Astrocyte (in vitro differentiated cells and primary cell): ENCODE data around the gene IQCH.

ENCODE experiments used
- CTCF ChIP-seq: IDR thresholded peaks from 2 replicates; pipeline ENCODE4 v1.5.1; 2011; ENCODE audit warnings: low read depth, mild to moderate bottlenecking, inconsistent platforms, low read length, moderate library complexity; ENCODE audit not compliant: insufficient read depth
- EZH2 ChIP-seq: IDR thresholded peaks from 2 replicates; pipeline ENCODE4 v1.6.1; 2012; ENCODE audit warnings: mild to moderate bottlenecking, low read length, inconsistent platforms; ENCODE audit not compliant: insufficient read depth

GRCh38 chr15:67319961-67320360 lies 65.4 kb downstream of the IQCH start:
- TF ChIP-seq CTCF (no peak), EZH2 (no peak)
